ENCODE measurements around the gene ZBTB25.

ZBTB25 gene

DNA sequence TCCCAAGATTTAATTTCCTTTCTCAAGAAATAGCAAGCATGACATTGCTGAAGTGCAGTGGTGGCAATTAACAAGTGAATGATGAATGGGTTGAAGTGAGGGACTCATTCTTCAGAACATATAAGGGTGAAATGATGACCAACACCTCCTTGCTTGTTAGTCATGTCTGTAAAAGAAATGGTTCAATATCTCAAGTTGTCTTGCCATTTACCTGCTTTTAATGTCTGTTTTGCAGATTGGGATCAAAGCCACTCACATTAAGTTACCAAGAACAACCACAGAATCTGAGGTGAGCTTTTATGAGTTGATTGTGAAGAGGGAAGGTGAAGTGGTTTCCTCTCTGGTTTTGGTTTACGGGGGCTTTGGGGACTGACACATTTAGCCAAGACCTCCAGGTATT lies 91.4 kb downstream of the ZBTB25 start:
- H3K79me2 ChIP-seq (ENCODE audit: control insufficient read depth, insufficient read depth, low read length, unreplicated experiment) = peaks cover 5% of the 10 kb centered on the region
- H3K27ac ChIP-seq (ENCODE audit: low read depth, low read length) = no peak overlapping the region

DNA sequence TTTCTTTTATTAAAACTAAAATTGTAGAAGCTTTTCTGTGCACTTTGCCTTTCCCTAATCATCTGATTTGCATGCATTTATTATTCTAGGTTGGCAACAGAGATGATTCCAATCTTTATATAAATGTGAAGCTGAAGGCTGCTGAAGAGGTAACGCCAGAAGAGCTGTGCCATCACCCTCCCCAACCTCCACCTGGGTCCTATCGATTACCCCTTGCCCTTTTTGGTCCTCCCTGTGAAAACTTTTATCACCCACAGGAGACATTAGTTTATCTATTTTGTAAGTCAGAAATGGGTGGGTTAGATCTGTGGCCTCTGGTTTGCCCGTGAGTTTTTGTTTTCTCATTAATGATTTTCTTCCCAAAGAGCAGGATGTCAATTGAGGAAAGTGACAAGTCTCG lies 92.6 kb downstream of the ZBTB25 start:
- H3K36me3 ChIP-seq (ENCODE audit: insufficient read depth, low read length) = peaks cover 10% of the 10 kb centered on the region; the same call in 1 of the 2 replicates
- peaks cover 15% of the 10 kb centered on the region for H3K4me1 ChIP-seq (ENCODE audit: control insufficient read depth, insufficient read depth, low read length, unreplicated experiment)
- H3K27me3 ChIP-seq (ENCODE audit: insufficient read depth, low read length) = no peaks in the 10 kb centered on the region
- H3K27ac ChIP-seq (ENCODE audit: low read depth, low read length) = no peak overlapping the region
- H2AFZ ChIP-seq (ENCODE audit: low read length, unreplicated experiment) = no peak overlapping the region
- no peak overlapping the region for H3K4me3 ChIP-seq (ENCODE audit: low read depth, low read length)
- peaks cover 8% of the 10 kb centered on the region for H3K79me2 ChIP-seq (ENCODE audit: control insufficient read depth, insufficient read depth, low read length, unreplicated experiment)

More for the DNA sequence above, 91.4 kb downstream of the ZBTB25 start:
- Histone ChIP-seq H3K36me3 (ENCODE audit: insufficient read depth, low read length) (peaks cover 10% of the 10 kb centered on the region; the same call in 1 of the 2 replicates), H3K4me1 (ENCODE audit: control insufficient read depth, insufficient read depth, low read length, unreplicated experiment) (peaks cover 25% of the 10 kb centered on the region), H3K4me3 (ENCODE audit: low read depth, low read length) (no peak overlapping the region), H2AFZ (ENCODE audit: low read length, unreplicated experiment) (no peak overlapping the region), H3K27me3 (ENCODE audit: insufficient read depth, low read length) (no peaks in the 10 kb centered on the region)

DNA sequence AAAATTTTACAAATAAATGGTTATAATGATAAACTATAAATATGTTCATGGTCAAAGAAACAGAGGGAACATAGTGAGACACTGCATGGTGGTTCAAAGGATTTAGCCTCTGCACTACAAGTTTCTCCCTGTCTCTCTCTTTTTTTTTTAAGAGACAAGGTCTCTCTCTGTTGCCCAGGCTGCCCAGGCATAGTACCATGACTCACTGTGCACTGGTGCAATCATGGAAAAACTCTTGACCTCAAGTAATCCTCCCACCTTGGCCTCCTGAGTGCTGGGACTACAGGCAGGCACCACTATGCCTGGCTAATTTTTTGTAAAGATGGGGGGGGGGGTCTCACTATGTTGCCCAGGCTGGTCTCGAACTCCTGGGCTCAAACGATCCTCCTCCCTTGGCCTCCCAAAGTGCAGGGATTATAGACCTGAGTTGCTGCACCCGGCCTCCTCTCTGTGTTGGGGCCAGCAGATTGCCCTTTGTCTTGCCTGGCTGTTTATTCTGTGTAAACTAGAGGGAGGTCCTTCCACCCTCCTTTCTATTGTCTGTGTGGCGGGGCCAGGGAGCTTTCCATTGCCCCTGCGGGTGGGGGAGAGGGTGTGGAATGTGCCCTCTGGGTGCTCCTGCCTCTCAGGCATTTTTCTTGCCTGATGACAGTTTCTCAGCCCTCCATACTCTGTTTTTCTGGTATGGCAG lies 93.4 kb downstream of the ZBTB25 start:
- Histone ChIP-seq H3K27ac (ENCODE audit: low read depth, low read length) (peak overlapping the region; percentile 48; the same call in 1 of the 2 replicates), H2AFZ (ENCODE audit: low read length, unreplicated experiment) (no peak overlapping the region), H3K27me3 (ENCODE audit: insufficient read depth, low read length) (no peaks in the 10 kb centered on the region), H3K79me2 (ENCODE audit: control insufficient read depth, insufficient read depth, low read length, unreplicated experiment) (peaks cover 13% of the 10 kb centered on the region), H3K4me3 (ENCODE audit: low read depth, low read length) (no peak overlapping the region), H3K4me1 (ENCODE audit: control insufficient read depth, insufficient read depth, low read length, unreplicated experiment) (peaks cover 15% of the 10 kb centered on the region), H3K36me3 (ENCODE audit: insufficient read depth, low read length) (peaks cover 8% of the 10 kb centered on the region; the same call in 1 of the 2 replicates)

DNA sequence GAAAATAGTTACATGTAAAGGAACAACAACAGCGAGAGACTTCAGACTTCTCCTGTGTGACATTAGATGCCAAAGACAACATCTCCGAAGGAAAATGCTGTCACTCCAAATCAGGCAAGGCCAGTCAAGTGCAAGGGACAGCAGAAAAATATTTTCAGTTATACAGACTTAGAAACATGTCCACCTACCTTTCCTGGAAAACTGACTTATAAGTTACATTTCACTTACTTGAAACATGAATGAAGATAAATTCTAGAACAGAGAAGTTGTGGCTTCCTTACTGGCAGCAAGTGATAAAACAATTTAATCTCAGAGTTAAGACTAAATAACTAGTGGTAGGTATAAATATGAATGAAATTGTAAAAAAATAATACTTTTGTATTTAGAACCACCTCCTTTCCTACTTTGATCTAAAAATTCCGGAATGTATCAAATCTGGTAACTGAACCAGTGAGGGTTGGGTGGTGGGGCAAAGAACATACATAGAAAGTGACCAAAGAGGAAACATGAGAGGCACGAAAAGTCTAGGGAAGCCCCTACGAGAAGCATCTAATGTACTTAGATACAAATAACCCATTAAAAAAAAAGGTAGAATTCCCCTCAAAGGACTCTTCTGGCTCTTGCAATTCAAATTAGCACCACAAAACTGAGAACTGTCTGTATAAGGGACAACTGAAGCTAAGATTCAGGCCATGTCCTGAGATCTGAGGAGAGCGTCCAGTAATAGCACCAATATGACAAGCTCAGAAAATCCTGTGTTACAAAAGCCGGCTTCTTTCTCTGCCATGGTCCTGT lies 94.3 kb downstream of the ZBTB25 start:
- H3K27ac ChIP-seq (ENCODE audit: low read depth, low read length) = peak overlapping the region; percentile 48; the same call in 1 of the 2 replicates

DNA sequence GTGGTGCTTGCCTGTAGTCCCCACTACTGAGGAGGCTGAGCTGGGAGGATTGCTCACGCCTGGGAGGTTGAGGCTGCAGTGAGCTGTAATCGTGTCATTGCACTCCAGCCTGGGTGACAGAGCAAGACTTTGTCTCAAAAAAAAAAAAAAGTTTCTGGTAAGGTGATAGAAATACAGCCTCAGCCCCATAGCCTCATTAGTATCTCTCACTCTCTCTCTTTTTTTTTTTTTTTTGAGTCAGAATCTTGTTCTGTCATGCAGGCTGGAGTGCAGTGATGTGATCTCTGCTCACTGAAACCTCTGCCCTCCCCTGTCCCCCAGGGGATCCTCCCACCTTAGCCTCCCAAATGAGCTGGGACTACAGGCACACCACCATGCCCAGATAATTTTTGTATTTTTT lies 96.3 kb downstream of the ZBTB25 start:
- Histone ChIP-seq H3K36me3 (ENCODE audit: insufficient read depth, low read length) (peaks cover 14% of the 10 kb centered on the region), H3K27me3 (ENCODE audit: insufficient read depth, low read length) (no peaks in the 10 kb centered on the region), H3K4me3 (ENCODE audit: low read depth, low read length) (no peak overlapping the region), H2AFZ (ENCODE audit: low read length, unreplicated experiment) (no peak overlapping the region), H3K27ac (ENCODE audit: low read depth, low read length) (no peak overlapping the region), H3K4me1 (ENCODE audit: control insufficient read depth, insufficient read depth, low read length, unreplicated experiment) (peaks cover 15% of the 10 kb centered on the region), H3K79me2 (ENCODE audit: control insufficient read depth, insufficient read depth, low read length, unreplicated experiment) (peaks cover 29% of the 10 kb centered on the region)

More for the DNA sequence above, 94.3 kb downstream of the ZBTB25 start:
- Histone ChIP-seq H3K4me3 (ENCODE audit: low read depth, low read length) (no peak overlapping the region), H3K4me1 (ENCODE audit: control insufficient read depth, insufficient read depth, low read length, unreplicated experiment) (peaks cover 15% of the 10 kb centered on the region), H3K36me3 (ENCODE audit: insufficient read depth, low read length) (peaks cover 14% of the 10 kb centered on the region), H3K27me3 (ENCODE audit: insufficient read depth, low read length) (no peaks in the 10 kb centered on the region), H2AFZ (ENCODE audit: low read length, unreplicated experiment) (no peak overlapping the region), H3K79me2 (ENCODE audit: control insufficient read depth, insufficient read depth, low read length, unreplicated experiment) (peaks cover 20% of the 10 kb centered on the region)

DNA sequence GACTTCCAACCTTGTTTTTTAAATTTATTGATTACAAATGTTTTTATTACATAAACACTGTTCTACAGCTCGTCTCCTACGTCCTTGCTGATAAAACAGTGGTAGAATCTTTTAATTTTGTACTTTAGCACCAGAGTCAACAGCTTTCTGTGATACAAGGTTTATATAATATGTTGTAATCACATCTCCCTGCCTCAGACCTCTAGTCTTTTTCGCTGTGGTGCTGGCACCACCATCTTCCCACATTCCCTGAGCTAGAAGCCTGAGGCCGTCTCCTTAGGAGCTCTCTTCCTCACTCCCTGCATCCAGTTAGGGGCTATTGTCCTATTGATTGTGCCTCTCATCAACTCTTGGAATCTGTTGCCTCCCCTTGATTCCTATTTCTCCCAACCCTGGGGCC lies 98.3 kb downstream of the ZBTB25 start:
- H3K36me3 ChIP-seq (ENCODE audit: insufficient read depth, low read length) = peaks cover 22% of the 10 kb centered on the region

DNA sequence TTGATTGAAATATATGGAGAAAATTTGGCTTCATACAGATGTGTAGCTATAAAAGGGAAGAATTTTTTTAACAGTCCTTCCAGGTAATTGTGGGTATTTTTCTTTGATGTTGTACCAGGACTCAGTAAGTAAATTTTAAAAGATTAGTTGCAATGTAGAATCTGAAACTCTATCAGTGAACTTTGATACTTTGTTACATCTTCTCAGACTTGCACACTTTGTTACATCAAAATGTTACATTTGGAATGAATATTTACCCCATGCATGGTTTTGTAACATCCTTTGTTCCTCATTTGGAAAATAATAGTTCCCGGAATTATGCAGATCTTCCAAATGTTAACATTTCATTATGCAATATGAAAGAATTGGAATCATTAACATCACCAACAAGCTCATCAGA lies 101.7 kb downstream of the ZBTB25 start:
- no peak overlapping the region for H2AFZ ChIP-seq (ENCODE audit: low read length, unreplicated experiment)
- H3K36me3 ChIP-seq (ENCODE audit: insufficient read depth, low read length) = peaks cover 22% of the 10 kb centered on the region
- no peak overlapping the region for H3K27ac ChIP-seq (ENCODE audit: low read depth, low read length)
- no peaks in the 10 kb centered on the region for H3K4me1 ChIP-seq (ENCODE audit: control insufficient read depth, insufficient read depth, low read length, unreplicated experiment)
- H3K79me2 ChIP-seq (ENCODE audit: control insufficient read depth, insufficient read depth, low read length, unreplicated experiment) = peaks cover 38% of the 10 kb centered on the region
- no peaks in the 10 kb centered on the region for H3K27me3 ChIP-seq (ENCODE audit: insufficient read depth, low read length)
- H3K4me3 ChIP-seq (ENCODE audit: low read depth, low read length) = no peak overlapping the region

More for the DNA sequence above, 98.3 kb downstream of the ZBTB25 start:
- H2AFZ ChIP-seq (ENCODE audit: low read length, unreplicated experiment) = no peak overlapping the region
- H3K4me3 ChIP-seq (ENCODE audit: low read depth, low read length) = no peak overlapping the region
- H3K27ac ChIP-seq (ENCODE audit: low read depth, low read length) = no peak overlapping the region
- no peaks in the 10 kb centered on the region for H3K27me3 ChIP-seq (ENCODE audit: insufficient read depth, low read length)
- H3K4me1 ChIP-seq (ENCODE audit: control insufficient read depth, insufficient read depth, low read length, unreplicated experiment) = peaks cover 10% of the 10 kb centered on the region
- peaks cover 29% of the 10 kb centered on the region for H3K79me2 ChIP-seq (ENCODE audit: control insufficient read depth, insufficient read depth, low read length, unreplicated experiment)

DNA sequence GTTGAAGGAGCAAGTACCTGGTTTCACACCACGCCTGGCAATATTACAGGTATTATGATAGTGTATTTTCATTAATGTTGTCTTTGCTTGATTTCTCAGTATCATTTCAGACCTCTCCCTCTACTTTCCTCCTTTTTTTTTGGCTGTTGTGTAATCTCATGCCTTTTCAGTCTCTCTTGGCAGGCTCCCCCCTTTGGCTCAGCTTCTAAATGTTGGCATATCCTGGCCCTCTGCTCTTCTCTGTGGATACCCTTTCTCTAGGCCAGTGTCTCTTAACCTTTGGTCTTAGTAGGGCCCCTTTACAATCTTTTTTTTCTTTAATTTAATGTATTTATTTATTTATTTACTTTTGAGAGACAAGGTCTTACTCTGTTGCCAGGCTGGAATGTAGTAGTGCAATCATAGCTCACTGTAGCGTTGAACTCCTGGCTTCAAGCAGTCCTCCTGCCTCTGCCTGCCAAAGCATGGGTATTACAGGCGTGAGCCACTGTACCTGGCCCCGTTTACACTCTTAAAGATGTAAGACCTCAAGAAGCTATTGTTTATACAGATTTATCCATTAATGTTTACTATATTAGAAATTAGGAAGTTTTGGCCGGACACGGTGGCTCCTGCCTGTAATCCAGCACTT lies 102.7 kb downstream of the ZBTB25 start:
- H3K79me2 ChIP-seq (ENCODE audit: control insufficient read depth, insufficient read depth, low read length, unreplicated experiment) = peaks cover 38% of the 10 kb centered on the region

More for the DNA sequence above, 102.7 kb downstream of the ZBTB25 start:
- Histone ChIP-seq H2AFZ (ENCODE audit: low read length, unreplicated experiment) (no peak overlapping the region), H3K4me3 (ENCODE audit: low read depth, low read length) (no peak overlapping the region), H3K4me1 (ENCODE audit: control insufficient read depth, insufficient read depth, low read length, unreplicated experiment) (no peaks in the 10 kb centered on the region), H3K36me3 (ENCODE audit: insufficient read depth, low read length) (peaks cover 22% of the 10 kb centered on the region), H3K27me3 (ENCODE audit: insufficient read depth, low read length) (no peaks in the 10 kb centered on the region), H3K27ac (ENCODE audit: low read depth, low read length) (no peak overlapping the region)
